Measurements from ENCODE around the gene RXFP1.

DNA sequence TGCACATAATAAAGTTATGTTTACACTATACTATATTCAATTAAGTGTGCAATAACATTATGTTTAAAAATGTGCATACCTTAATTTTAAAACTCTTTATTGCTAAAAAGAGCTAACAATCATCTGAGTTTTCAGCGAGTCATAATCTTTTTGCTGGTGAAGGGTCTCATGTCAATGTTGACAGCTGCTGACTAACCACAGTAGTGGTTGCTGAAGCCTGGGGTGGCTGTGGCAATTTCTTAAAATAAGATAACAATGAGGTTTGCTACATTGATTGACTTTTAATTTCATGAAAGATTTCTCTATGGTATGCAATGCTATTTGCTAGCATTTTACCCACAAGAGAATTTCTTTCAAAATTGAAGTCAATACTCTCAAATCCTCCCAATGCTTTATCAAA is 91.4 kb downstream of the RXFP1 start:
- TF ChIP-seq, protein P1, sequence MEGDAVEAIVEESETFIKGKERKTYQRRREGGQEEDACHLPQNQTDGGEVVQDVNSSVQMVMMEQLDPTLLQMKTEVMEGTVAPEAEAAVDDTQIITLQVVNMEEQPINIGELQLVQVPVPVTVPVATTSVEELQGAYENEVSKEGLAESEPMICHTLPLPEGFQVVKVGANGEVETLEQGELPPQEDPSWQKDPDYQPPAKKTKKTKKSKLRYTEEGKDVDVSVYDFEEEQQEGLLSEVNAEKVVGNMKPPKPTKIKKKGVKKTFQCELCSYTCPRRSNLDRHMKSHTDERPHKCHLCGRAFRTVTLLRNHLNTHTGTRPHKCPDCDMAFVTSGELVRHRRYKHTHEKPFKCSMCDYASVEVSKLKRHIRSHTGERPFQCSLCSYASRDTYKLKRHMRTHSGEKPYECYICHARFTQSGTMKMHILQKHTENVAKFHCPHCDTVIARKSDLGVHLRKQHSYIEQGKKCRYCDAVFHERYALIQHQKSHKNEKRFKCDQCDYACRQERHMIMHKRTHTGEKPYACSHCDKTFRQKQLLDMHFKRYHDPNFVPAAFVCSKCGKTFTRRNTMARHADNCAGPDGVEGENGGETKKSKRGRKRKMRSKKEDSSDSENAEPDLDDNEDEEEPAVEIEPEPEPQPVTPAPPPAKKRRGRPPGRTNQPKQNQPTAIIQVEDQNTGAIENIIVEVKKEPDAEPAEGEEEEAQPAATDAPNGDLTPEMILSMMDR (IDR thresholded peaks at IDR 0.05; ENCODE audit: low read depth, low read length, missing input control) = no peak
- TF ChIP-seq SP1 (IDR thresholded peaks at IDR 0.05) (no peak), EGR1 (IDR thresholded peaks at IDR 0.05; ENCODE audit: low read depth in 2 of 2) (no peak), TAF1 (conservative IDR thresholded peaks at IDR 0.05) (no peak), GABPA (IDR thresholded peaks at IDR 0.05 in 1 of 2, conservative IDR thresholded peaks at IDR 0.05 in 1 of 2) (no peak), RXRA (IDR thresholded peaks at IDR 0.05) (no peak), HNF4A (conservative IDR thresholded peaks at IDR 0.05) (no peak), FOXA2 (IDR thresholded peaks at IDR 0.05) (no peak)
- TF ChIP-seq, protein P2, sequence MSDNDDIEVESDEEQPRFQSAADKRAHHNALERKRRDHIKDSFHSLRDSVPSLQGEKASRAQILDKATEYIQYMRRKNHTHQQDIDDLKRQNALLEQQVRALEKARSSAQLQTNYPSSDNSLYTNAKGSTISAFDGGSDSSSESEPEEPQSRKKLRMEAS (IDR thresholded peaks at IDR 0.05) = no peak
- TF ChIP-seq, protein P3, sequence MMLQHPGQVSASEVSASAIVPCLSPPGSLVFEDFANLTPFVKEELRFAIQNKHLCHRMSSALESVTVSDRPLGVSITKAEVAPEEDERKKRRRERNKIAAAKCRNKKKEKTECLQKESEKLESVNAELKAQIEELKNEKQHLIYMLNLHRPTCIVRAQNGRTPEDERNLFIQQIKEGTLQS (IDR thresholded peaks at IDR 0.05) = no peak
- TF ChIP-seq, protein P4, sequence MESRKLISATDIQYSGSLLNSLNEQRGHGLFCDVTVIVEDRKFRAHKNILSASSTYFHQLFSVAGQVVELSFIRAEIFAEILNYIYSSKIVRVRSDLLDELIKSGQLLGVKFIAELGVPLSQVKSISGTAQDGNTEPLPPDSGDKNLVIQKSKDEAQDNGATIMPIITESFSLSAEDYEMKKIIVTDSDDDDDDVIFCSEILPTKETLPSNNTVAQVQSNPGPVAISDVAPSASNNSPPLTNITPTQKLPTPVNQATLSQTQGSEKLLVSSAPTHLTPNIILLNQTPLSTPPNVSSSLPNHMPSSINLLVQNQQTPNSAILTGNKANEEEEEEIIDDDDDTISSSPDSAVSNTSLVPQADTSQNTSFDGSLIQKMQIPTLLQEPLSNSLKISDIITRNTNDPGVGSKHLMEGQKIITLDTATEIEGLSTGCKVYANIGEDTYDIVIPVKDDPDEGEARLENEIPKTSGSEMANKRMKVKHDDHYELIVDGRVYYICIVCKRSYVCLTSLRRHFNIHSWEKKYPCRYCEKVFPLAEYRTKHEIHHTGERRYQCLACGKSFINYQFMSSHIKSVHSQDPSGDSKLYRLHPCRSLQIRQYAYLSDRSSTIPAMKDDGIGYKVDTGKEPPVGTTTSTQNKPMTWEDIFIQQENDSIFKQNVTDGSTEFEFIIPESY (IDR thresholded peaks at IDR 0.05) = no peak

All from liver (tissue), 3 donors.